ENCODE results near the gene WNT1.

WNT1 gene

GRCh38 chr12:48982397-48983080 lies 4.4 kb downstream of the WNT1 start:
- no peaks in the 10 kb centered on the region for H3K9me3 ChIP-seq (replicated peaks; ENCODE audit: insufficient read depth, low read length)
- TF ChIP-seq EZH2phosphoT487 (IDR thresholded peaks at IDR 0.05; ENCODE audit: low read length) (no peak), CTCF (IDR thresholded peaks at IDR 0.05; ENCODE audit: low read length) (no peak), EZH2 (optimal IDR thresholded peaks at IDR 0.05; ENCODE audit: low read depth, low read length) (no peak)
- peaks cover 90% of the 10 kb centered on the region for H3K27me3 ChIP-seq (replicated peaks; ENCODE audit: insufficient read depth, low read length)
- peaks cover 38% of the 10 kb centered on the region for H3K4me1 ChIP-seq (ENCODE audit: low read length)
- no peaks in the 10 kb centered on the region for H3F3A ChIP-seq (ENCODE audit: insufficient read depth, low read length)
- no peak overlapping the region for H3K4me2 ChIP-seq (ENCODE audit: low read depth, low read length)
- no peaks in the 10 kb centered on the region for H3K36me3 ChIP-seq (replicated peaks; ENCODE audit: insufficient read depth, low read length)
- no peak for DNase-seq
- H3K9ac ChIP-seq (ENCODE audit: low read length): no peak overlapping the region
- no peak overlapping the region for H2AFZ ChIP-seq (ENCODE audit: low read length)
- no peak overlapping the region for H3K4me3 ChIP-seq (ENCODE audit: low read length)
- no peaks in the 10 kb centered on the region for H3K9me2 ChIP-seq (replicated peaks; ENCODE audit: insufficient read depth, low read length)
- no peaks in the 10 kb centered on the region for H3K79me2 ChIP-seq (ENCODE audit: low read length)
- no peaks in the 10 kb centered on the region for H4K20me1 ChIP-seq (ENCODE audit: insufficient read depth, low read length)
- no peak overlapping the region for H3K27ac ChIP-seq (ENCODE audit: low read length)

GRCh38 chr12:48985475-48985897 lies 7.4 kb downstream of the WNT1 start:
- Histone ChIP-seq H3K9me2 (replicated peaks; ENCODE audit: insufficient read depth, low read length) (no peaks in the 10 kb centered on the region), H2AFZ (ENCODE audit: low read length) (no peak overlapping the region), H4K20me1 (ENCODE audit: insufficient read depth, low read length) (no peaks in the 10 kb centered on the region), H3K4me2 (ENCODE audit: low read depth, low read length) (no peak overlapping the region), H3K79me2 (ENCODE audit: low read length) (no peaks in the 10 kb centered on the region), H3K27ac (ENCODE audit: low read length) (no peak overlapping the region), H3F3A (ENCODE audit: insufficient read depth, low read length) (no peaks in the 10 kb centered on the region), H3K27me3 (replicated peaks; ENCODE audit: insufficient read depth, low read length) (peaks cover 71% of the 10 kb centered on the region), H3K4me3 (ENCODE audit: low read length) (no peak overlapping the region), H3K9me3 (replicated peaks; ENCODE audit: insufficient read depth, low read length) (no peaks in the 10 kb centered on the region), H3K4me1 (ENCODE audit: low read length) (peaks cover 12% of the 10 kb centered on the region), H3K36me3 (replicated peaks; ENCODE audit: insufficient read depth, low read length) (no peaks in the 10 kb centered on the region), H3K9ac (ENCODE audit: low read length) (no peak overlapping the region)
- TF ChIP-seq EZH2 (optimal IDR thresholded peaks at IDR 0.05; ENCODE audit: low read depth, low read length): no peak
- TF ChIP-seq EZH2phosphoT487 (IDR thresholded peaks at IDR 0.05; ENCODE audit: low read length): no peak
- TF ChIP-seq CTCF (IDR thresholded peaks at IDR 0.05; ENCODE audit: low read length): no peak
- DNase-seq: no peak

- no peak for DNase-seq
- H3K9ac ChIP-seq (ENCODE audit: low read length): no peak overlapping the region
- TF ChIP-seq CTCF (IDR thresholded peaks at IDR 0.05; ENCODE audit: low read length): no peak
- TF ChIP-seq EZH2phosphoT487 (IDR thresholded peaks at IDR 0.05; ENCODE audit: low read length): no peak
- TF ChIP-seq EZH2 (optimal IDR thresholded peaks at IDR 0.05; ENCODE audit: low read depth, low read length): no peak
- no peaks in the 10 kb centered on the region for H3K9me3 ChIP-seq (replicated peaks; ENCODE audit: insufficient read depth, low read length)
- H2AFZ ChIP-seq (ENCODE audit: low read length): no peak overlapping the region
- no peaks in the 10 kb centered on the region for H3F3A ChIP-seq (ENCODE audit: insufficient read depth, low read length)
- H3K27ac ChIP-seq (ENCODE audit: low read length): no peak overlapping the region
- no peaks in the 10 kb centered on the region for H3K9me2 ChIP-seq (replicated peaks; ENCODE audit: insufficient read depth, low read length)
- peaks cover 8% of the 10 kb centered on the region; the same call in 1 of the 2 replicates for H3K4me1 ChIP-seq (ENCODE audit: low read length)
- peaks cover 67% of the 10 kb centered on the region for H3K27me3 ChIP-seq (replicated peaks; ENCODE audit: insufficient read depth, low read length)
- H3K79me2 ChIP-seq (ENCODE audit: low read length): no peaks in the 10 kb centered on the region
- no peaks in the 10 kb centered on the region for H3K36me3 ChIP-seq (replicated peaks; ENCODE audit: insufficient read depth, low read length)
- no peak overlapping the region for H3K4me2 ChIP-seq (ENCODE audit: low read depth, low read length)
- no peaks in the 10 kb centered on the region for H4K20me1 ChIP-seq (ENCODE audit: insufficient read depth, low read length)
- H3K4me3 ChIP-seq (ENCODE audit: low read length): no peak overlapping the region
Observed at GRCh38 chr12:48985901-48986300, 7.8 kb downstream of the WNT1 start.
